SU-DHL-6 (cell line): ENCODE results near the gene CEACAM16.

Experiments
- H2AFZ ChIP-seq: fragments of 200-600 bp; sonication (generic); 2 replicates; pipeline ENCODE4 v1.6.1; 2014; ENCODE audit warnings: low read depth, mild to moderate bottlenecking, moderate library complexity, mixed read lengths, antibody characterized with exemption, low read length; ENCODE audit not compliant: severe bottlenecking
- H3F3A ChIP-seq: fragments of 200-600 bp; shearing (Covaris generic); 2 replicates; pipeline ENCODE4 v1.6.0; 2016; ENCODE audit warnings: antibody characterized with exemption, mild to moderate bottlenecking; ENCODE audit not compliant: insufficient read depth
- H3K27ac ChIP-seq: fragments of 200-600 bp; sonication (generic); 2 replicates; pipeline ENCODE4 v1.5.1; 2016; ENCODE audit warnings: low read depth, mild to moderate bottlenecking, low read length, moderate library complexity, mixed read lengths
- H3K27me3 ChIP-seq: fragments of 200-600 bp; sonication (generic), shearing (Covaris generic); 2 replicates; pipeline ENCODE4 v1.6.0; 2014; ENCODE audit warnings: mild to moderate bottlenecking, low read length
- H3K36me3 ChIP-seq: fragments of 200-600 bp; sonication (generic); 2 replicates; pipeline ENCODE4 v1.6.1; 2014; ENCODE audit warnings: mild to moderate bottlenecking, low read length, mixed read lengths
- H3K4me2 ChIP-seq: fragments of 300-600, 200-600 bp; shearing (Covaris generic), sonication (generic); 2 replicates; pipeline ENCODE4 v1.6.0; 2014; ENCODE audit warnings: low read length, low read depth, mild to moderate bottlenecking; ENCODE audit not compliant: poor library complexity, severe bottlenecking
- H3K4me3 ChIP-seq: fragments of 200-600 bp; sonication (generic); 2 replicates; pipeline ENCODE4 v1.5.1; 2014; ENCODE audit warnings: antibody characterized with exemption, low read length, mild to moderate bottlenecking, mixed read lengths; ENCODE audit not compliant: insufficient read depth, poor library complexity, severe bottlenecking
- H3K79me2 ChIP-seq: fragments of 200-600 bp; sonication (generic); 2 replicates; pipeline ENCODE4 v1.6.1; 2014; ENCODE audit warnings: mild to moderate bottlenecking, low read length, moderate library complexity; ENCODE audit not compliant: insufficient read depth
- H3K9ac ChIP-seq: fragments of 200-600 bp; sonication (generic); 2 replicates; pipeline ENCODE4 v1.7.0; 2014; ENCODE audit warnings: mild to moderate bottlenecking, low read length
- H3K9me2 ChIP-seq: fragments of 200-600 bp; sonication (generic); replicated peaks from 2 replicates; pipeline ENCODE4 v1.6.1; 2014; ENCODE audit warnings: low read length; ENCODE audit not compliant: insufficient read depth
- H3K9me3 ChIP-seq: fragments of 200-600 bp; sonication (generic); 2 replicates; pipeline ENCODE4 v1.6.1; 2014; ENCODE audit warnings: low read length, mixed read lengths; ENCODE audit not compliant: insufficient read depth
- H4K20me1 ChIP-seq: fragments of 200-600 bp; sonication (generic); 2 replicates; pipeline ENCODE4 v1.6.1; 2014; ENCODE audit warnings: low read depth, mild to moderate bottlenecking, antibody characterized with exemption, low read length, moderate library complexity, mixed read lengths
- EZH2phosphoT487 ChIP-seq: fragments of 200-600 bp; sonication (generic), shearing (Covaris generic); conservative IDR thresholded peaks from 2 replicates; pipeline ENCODE4 v1.6.1; 2018; ENCODE audit warnings: mild to moderate bottlenecking, antibody characterized with exemption, low read length, moderate library complexity, mixed read lengths
- TF ChIP-seq, protein P1 (sequence below): fragments of 200-600 bp; sonication (generic); IDR thresholded peaks from one replicate; pipeline ENCODE4 v1.5.1; 2017; ENCODE audit warnings: antibody characterized with exemption, mild to moderate bottlenecking, low read length, moderate library complexity; ENCODE audit not compliant: insufficient read depth, poor library complexity, severe bottlenecking

Gene CEACAM16

DNA sequence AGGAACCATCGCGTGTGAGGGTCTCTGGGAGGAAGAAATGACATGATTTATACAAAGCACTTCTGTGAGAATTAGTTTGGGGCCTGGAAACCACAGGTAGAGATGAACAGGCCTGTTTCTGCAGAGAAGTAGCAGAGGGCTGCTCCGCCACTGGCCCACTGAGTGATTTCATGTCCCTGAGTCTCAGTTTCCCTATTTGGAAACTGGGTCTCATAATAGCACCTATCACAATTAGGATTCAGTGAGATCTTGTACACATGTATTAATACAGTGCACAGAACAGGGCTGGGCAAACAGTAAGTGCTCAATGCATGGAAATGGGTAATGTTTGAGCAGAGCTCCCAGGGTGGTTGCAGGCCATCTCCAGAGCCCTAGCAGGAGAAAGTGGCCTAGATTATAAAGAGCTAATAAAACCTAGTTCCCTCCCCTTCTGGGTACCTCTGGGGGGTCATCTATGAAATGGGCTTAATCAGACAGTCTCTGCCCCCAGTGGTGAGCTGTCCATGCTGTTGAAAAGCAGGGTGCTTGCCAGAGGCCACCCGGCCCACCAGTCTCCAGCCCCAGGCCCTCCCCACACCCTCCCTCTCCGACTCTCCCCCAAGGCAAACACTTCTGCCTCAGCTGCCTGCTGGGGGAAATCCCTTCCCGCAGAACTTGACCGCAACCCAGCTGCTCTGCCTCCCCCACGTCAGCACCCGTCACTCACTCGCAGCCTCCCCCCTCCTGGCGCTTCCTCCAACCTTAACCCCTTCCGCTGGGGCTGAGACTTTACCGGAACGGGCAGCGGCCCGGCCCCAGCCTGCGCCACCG is 54.1 kb downstream of the CEACAM16 start:
- Histone ChIP-seq H3K27me3 (no peaks in the 10 kb centered on the region), H3K4me3 (peak overlapping the region; percentile 68), H3K36me3 (no peaks in the 10 kb centered on the region), H3K9me2 (no peaks in the 10 kb centered on the region), H4K20me1 (peaks cover 4% of the 10 kb centered on the region), H3K79me2 (peaks cover 48% of the 10 kb centered on the region), H3K27ac (peak overlapping the region; percentile 99), H3K9me3 (no peaks in the 10 kb centered on the region), H3F3A (peaks cover 48% of the 10 kb centered on the region), H2AFZ (no peak overlapping the region), H3K9ac (peak overlapping the region; percentile 97), H3K4me2 (peak overlapping the region; percentile 100)
- TF ChIP-seq, protein P1, sequence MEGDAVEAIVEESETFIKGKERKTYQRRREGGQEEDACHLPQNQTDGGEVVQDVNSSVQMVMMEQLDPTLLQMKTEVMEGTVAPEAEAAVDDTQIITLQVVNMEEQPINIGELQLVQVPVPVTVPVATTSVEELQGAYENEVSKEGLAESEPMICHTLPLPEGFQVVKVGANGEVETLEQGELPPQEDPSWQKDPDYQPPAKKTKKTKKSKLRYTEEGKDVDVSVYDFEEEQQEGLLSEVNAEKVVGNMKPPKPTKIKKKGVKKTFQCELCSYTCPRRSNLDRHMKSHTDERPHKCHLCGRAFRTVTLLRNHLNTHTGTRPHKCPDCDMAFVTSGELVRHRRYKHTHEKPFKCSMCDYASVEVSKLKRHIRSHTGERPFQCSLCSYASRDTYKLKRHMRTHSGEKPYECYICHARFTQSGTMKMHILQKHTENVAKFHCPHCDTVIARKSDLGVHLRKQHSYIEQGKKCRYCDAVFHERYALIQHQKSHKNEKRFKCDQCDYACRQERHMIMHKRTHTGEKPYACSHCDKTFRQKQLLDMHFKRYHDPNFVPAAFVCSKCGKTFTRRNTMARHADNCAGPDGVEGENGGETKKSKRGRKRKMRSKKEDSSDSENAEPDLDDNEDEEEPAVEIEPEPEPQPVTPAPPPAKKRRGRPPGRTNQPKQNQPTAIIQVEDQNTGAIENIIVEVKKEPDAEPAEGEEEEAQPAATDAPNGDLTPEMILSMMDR: no peak
- TF ChIP-seq EZH2phosphoT487: no peak

DNA sequence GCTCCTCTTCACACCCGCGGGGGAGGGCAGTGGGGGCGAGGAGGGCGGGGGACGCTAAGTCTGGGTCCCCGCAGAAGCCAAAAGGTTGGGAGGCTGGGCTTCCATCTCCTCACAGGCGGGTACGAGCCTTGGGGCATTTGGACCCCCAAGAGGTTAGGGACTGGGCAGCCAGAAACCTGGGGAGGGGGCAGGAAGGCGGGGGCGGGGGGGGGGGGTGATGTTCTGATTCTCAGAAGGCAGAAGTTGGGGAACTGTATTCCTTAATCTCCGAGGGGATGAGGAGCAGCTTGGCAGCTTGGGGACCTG is 54.6 kb downstream of the CEACAM16 start:
- Histone ChIP-seq H3K27me3 (no peaks in the 10 kb centered on the region), H3K9ac (peak overlapping the region; percentile 97), H3K79me2 (peaks cover 48% of the 10 kb centered on the region), H3K27ac (peak overlapping the region; percentile 99), H2AFZ (no peak overlapping the region), H3K9me3 (no peaks in the 10 kb centered on the region), H3F3A (peaks cover 46% of the 10 kb centered on the region), H4K20me1 (peaks cover 4% of the 10 kb centered on the region), H3K9me2 (no peaks in the 10 kb centered on the region), H3K4me3 (peak overlapping the region; percentile 68), H3K36me3 (no peaks in the 10 kb centered on the region), H3K4me2 (peak overlapping the region; percentile 100)
- TF ChIP-seq, protein P1: no peak
- no peak for TF ChIP-seq EZH2phosphoT487

DNA sequence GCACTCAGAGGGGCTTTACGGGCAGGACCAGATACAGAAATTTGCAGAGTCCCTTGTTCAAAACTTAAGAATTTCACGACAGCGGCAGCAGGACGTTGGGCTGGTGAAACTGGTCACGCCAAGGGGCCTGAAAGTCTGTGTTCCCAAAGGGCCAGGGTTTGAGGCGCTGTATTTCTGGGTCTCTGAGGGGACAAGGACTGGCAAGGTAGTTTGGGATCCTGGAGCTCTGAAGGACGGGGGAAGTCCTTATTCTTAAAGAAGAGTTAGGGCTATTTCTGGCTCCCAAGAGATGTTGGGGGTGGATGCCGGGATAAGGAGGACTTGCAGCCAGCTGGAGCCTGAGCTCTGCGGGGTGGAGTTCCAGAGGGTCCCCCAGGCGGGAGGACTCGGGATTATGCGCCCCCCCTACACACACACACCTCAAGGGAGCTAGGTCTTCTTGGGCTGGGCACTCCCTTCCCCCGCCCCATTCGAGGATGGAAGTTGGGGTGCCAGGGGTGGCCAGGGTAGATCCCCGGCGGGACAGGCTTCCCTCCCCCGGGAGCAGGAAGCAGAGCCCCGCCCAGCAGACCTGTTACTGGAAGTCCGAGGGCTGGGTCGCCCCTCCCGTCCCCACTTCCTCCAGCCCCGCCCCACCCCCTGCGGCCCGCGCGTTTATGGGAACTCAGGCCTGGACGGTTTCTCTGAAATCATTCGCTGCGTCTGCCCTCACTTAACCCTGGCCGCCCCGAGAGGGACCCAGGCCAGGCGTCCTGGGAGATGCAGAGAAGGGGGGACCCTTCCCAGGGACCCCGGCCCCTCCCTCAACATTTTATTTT is 55.2 kb downstream of the CEACAM16 start:
- TF ChIP-seq EZH2phosphoT487: no peak
- TF ChIP-seq, protein P1: no peak
- H3K27me3 ChIP-seq: no peaks in the 10 kb centered on the region
- peaks cover 46% of the 10 kb centered on the region for H3F3A ChIP-seq
- peak overlapping the region; percentile 68 for H3K4me3 ChIP-seq
- H3K9me3 ChIP-seq: no peaks in the 10 kb centered on the region
- peak overlapping the region; percentile 97 for H3K9ac ChIP-seq
- H3K9me2 ChIP-seq: no peaks in the 10 kb centered on the region
- H3K79me2 ChIP-seq: peaks cover 44% of the 10 kb centered on the region
- H3K4me2 ChIP-seq: peak overlapping the region; percentile 100
- H3K36me3 ChIP-seq: no peaks in the 10 kb centered on the region
- peaks cover 4% of the 10 kb centered on the region for H4K20me1 ChIP-seq
- H3K27ac ChIP-seq: peak overlapping the region; percentile 99
- H2AFZ ChIP-seq: no peak overlapping the region
